Head of caudate nucleus (tissue), 42 donors: ENCODE measurements around the gene RAB43.
"Not testable (repeated sequence)": the region's sequence is repeated elsewhere in the genome, so short reads cannot be mapped to it uniquely, and the experiment has no call there.

Experiments used
- DNase-seq, 42 donors: peaks; one replicate each; pipeline versions ENCODE4 v3.0.0 to v3.0.0-alpha.2; 2020 to 2021; ENCODE audit warnings: mixed read lengths in 7 of 42
- intact Hi-C: fragments of 100-400 bp; cut with DNase I; formaldehyde crosslinking; loops from one replicate; pipeline ENCODE4 v1.15.0; 2022

RAB43 gene

DNA sequence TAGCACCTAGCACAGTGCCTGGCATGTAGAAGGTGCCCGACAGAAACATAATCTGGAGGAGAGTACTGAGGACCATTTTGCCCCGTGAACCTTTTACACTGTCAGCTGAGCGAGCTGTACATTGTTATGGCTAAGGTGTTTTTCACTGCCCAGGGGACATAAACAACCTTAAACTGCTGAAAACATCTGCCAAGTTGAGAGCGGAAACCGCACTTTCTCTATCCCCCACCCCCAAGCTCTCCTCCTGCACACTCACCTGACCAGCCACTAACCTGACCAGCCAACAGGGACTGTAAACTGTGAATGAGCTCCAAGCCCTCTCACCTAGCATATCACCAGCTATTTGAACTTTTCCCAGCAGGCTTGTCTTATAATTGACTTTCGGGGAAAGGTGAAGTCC lies 17.6 kb downstream of the RAB43 start:
- intact Hi-C loops, result no loop called here
- no peak for DNase-seq

- intact Hi-C loops, result no loop called here
- DNase-seq, result no peak
Observed at GRCh38 chr3:129103296-129103695, 18.3 kb downstream of the RAB43 start.

- intact Hi-C loops, result no loop called here
- no peak for DNase-seq
Observed at GRCh38 chr3:129101370-129102138, 20.1 kb downstream of the RAB43 start.

DNA sequence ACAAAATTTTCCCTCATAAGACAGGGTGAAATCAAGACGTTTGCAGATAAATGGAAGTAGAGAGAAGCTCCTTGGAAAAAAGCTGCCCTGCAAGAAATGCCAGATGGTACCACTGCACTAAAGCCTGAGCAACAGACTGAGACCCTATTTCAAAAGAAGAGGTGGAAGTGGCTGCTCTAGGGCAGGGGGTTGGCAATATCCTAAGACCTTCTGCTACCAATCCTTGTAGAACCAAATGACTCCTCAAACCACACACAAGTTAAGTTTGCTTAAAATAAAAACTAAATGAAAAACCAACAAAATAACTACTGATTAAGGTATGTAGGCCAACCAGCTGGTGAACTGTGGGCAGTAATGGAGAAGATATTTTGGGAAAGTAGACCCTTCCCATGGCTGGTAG lies 21.3 kb downstream of the RAB43 start:
- intact Hi-C loops, result no loop called here
- no peak for DNase-seq

DNA sequence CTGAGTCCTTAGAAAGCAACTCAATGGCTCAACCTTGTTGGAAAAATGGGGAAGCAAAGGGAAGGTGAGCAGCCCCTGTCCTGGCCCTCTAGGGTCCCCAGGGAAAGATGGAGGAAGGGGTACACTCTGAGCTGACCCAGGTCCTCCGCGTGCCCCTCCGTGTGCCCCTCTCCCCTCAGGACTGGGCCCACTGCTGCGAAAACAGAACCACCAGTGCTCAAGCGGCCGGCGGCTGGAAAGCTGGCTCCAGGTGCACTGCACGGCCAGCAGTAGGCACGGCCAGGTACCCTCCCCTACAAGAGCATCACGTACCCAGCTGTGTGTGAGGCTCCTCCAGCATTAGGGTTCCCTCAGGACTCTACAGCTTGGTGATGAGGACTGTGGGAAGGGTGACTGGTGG lies 26.3 kb downstream of the RAB43 start:
- intact Hi-C loops, result no loop called here
- no peak for DNase-seq

DNA sequence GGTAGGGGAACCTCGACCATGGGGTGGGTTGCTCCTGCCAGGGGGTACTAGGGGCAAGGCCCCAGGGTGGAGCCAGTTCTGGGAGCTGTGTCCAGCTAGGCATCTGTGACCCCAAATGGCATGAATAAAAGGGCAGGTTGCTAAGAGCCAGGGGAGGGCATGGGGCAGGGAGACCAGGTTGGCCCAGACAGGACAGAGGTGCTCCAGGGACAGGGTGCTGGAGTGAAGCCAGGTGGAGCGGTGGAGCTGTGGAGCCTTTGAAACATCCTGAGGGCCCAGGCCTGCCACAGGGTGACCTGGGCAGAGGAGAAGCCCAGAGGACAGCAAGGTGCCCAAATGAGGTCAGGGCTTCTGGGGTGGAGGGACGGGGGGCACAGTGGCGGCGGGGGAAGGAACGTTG lies 33.3 kb downstream of the RAB43 start:
- intact Hi-C loops, DNase-seq: not testable (repeated sequence)

DNA sequence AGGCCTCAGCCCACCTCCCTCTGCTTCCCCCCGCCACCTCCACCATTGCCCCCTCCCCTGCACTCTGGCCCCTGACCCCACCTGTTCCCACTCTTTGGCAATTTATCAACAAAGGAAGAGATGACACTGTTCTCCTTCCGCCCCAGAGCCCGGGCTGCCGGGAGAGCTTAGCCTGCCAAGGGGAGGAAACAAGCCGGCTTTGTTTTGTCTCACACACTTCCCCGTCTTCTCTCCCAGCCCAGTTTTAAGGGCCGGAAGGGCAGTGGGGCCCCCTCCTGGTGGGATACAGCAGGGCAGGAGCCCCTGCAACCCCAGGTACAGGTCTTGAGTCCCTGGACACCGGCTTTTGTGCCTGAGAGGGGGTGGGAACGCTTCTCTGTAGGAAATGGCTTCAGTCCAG lies 33.7 kb downstream of the RAB43 start:
- DNase-seq, result peak in 31 of 42 donors; percentile 2 to 71 (median 40)

GRCh38 chr3:129087138-129087702 lies 34.4 kb downstream of the RAB43 start:
- DNase-seq, result peak in 1 of 42 donors; percentile 6
- intact Hi-C loops, result no loop called here

More for the DNA sequence above, 33.7 kb downstream of the RAB43 start:
- intact Hi-C loops, result not testable (repeated sequence)

GRCh38 chr3:129085818-129086217 lies 35.8 kb downstream of the RAB43 start:
- DNase-seq, result no peak
- intact Hi-C loops, result no loop called here

GRCh38 chr3:129085165-129085715 lies 36.4 kb downstream of the RAB43 start:
- DNase-seq, result no peak
- intact Hi-C loops, result no loop called here

- DNase-seq, result no peak
- intact Hi-C loops, result no loop called here
Observed at GRCh38 chr3:129084501-129084900, 37.1 kb downstream of the RAB43 start.

DNA sequence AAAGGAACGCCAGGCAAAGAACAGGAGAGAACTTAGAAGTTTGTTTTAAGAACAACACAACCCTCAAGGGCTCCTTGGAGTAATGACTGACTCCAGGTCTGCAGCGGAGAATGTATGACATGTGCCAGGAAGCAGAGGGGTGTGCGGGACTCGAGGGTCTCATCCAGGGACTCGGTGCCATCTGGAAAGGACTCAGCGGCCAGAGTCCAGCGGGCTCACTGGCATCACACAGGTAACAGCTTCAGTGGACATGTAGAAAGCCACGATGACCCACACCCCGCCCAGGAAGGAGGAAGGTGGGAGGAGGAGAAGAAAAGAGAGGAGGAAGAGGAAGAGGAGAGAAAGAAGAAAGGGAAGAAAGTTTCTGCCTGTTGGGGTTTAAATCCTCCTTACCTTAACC lies 39.6 kb downstream of the RAB43 start:
- intact Hi-C loops, result no loop called here
- DNase-seq, result no peak

- DNase-seq, result no peak
- intact Hi-C loops, result no loop called here
Observed at GRCh38 chr3:129081503-129081902, 40.1 kb downstream of the RAB43 start.

DNA sequence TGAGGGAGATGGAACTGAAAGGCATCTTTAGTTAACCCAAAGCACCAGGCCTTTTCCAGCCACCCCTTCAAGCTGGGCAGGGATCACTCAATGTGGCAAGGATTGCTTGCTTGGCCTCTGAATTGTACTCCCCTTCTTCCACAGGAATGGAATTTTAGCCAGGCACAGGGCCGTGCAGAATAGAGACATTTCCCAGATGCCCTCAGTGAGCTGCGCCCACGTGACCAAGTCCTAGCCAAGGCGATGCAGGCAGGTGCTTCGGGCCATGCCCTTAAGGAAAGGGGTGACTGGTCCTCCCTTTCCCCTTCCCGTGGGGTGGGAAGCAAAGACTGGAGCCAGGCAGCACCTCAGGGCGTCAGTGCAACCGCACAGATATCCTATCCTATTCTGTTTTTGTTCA lies 43.1 kb downstream of the RAB43 start:
- intact Hi-C loops, result no loop called here
- DNase-seq, result no peak

DNA sequence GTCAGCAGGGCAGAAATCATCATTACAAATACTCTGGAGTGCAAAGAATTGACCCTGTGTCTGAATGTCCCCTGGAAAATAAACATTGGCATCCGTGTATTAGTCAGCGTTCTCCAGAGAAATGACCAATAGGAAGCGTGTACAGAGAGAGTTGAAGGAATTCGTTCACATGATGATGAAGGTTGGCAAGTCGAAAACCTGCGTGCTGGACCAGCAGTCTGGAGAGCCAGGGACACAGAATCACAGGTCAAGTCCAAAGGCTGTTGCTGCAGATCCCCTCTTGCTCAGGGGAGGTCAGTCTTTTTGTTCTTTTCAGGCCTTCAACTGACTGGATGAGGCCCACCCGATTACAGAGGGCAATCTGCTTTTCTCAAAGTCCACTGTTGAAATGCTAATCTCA lies 44.4 kb downstream of the RAB43 start:
- no peak for DNase-seq
- intact Hi-C loops, result no loop called here

DNA sequence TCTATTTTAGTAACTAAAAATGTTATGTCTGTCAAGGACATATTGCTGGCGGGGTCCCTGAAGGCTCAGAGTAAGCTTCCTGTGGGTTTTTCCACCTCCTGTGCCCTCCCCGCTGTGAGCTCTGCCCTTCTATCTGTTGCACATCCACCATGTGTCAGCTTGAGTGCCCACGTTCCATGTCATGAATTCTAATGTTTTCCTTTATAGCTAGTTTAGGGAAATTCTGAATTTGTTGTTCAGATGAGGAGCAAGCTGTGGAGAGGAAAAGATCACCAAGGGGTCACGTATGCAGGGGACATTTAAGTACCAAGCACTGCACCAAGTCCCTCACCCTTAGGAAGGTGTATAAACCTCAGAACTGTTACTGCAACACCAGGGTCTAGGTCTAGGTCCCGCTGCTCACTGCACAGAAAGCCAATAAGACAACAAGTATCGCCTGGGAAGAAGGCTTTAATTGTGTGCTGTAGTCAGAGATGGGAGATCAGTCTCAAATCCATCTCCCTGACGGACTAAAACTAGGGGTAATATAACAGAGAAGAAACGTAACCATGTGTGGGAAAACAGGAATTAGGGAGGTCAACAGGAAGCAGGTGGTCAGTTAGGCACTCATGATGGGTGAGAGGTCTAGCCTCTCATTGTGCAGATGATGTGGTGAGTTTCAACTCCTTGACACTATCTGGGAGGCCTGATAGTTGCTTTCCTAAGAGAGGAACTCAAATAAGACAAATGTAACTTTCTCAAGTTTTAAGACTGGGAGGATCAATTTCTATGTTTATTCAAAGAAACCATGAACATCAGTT lies 51.3 kb downstream of the RAB43 start:
- DNase-seq, result no peak
- intact Hi-C loops, result no loop called here

DNA sequence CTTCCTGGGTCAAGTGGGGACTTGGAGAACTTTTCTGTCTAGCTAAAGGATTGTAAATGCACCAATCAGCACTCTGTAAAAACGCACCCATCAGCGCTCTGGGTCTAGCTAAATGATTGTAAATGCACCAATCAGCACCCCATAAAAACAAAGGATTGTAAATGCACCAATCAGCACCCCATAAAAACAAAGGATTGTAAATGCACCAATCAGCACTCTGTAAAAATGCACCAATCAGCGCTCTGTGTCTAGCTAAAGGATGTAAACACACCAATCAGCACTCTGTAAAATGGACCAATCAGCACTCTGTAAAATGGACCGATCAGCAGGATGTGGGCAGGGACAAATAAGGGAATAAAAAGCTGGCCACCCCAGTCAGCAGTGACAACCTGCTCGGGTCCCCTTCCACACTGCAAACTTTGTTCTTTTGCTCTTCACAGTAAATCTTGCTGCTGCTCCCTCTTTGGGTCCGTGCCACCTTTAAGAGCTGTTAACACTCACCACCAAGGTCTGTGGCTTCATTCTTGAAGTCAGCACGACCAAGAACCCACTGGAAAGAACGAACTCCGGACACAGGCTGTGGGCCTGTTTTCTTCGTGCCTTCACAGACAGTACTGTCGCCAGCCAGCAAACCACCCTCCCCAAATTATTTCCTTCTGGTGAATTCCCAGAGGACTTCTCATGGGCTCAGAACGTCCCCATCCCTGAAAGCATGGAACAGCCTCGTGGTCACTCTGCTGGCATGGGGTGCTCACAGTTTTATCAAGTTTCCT lies 52.1 kb downstream of the RAB43 start:
- not testable (repeated sequence) for DNase-seq

GRCh38 chr3:129068291-129068886 lies 53.2 kb downstream of the RAB43 start:
- DNase-seq, result peak in 1 of 42 donors; percentile 27
- intact Hi-C loops, result no loop called here

More for the DNA sequence above, 52.1 kb downstream of the RAB43 start:
- intact Hi-C loops, result not testable (repeated sequence)

DNA sequence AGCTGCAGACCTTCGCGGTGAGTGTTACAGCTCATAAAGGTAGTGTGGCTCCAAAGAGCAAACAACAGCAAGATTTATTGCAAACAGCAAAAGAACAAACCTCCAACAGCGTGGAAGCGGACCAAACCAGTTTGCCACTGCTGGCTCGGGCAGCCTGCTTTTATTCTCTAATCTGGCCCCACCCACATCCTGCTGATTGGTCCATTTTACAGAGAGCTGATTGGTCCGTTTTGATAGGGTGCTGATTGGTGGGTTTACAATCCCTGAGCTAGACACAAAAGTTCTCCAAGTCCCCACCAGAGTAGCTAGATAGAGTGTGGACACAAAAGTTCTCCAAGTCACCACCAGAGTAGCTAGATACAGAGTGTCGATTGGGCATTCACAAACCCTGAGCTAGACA lies 53.9 kb downstream of the RAB43 start:
- DNase-seq, intact Hi-C loops: not testable (repeated sequence)
